PC-3 (cell line): Measurements from ENCODE around the gene DYNC1LI1. TPM values are rescaled to one million over a fixed set of nuclear protein-coding genes. Genes with fewer than 3 reads are reported as not detected.

ENCODE experiments used
- ATAC-seq: fragments of 200-7000 bp; cut with Tn5 transposase; 2 replicates; pipeline ENCODE4 v1.9.1; 2020; ENCODE audit warnings: mild to moderate bottlenecking, moderate library complexity
- BruUV-seq: library from RNA; stranded (reverse); fragments of 400-500 nt; replicated peaks from 2 replicates; lab custom pipeline; 2021; lab: Mats Ljungman, UMichigan
- CTCF ChIA-PET: fragments of 300-600 bp; sonication (Branson Sonifier 250); formaldehyde crosslinking; loops from one replicate; lab custom pipeline; 2022; ENCODE audit warnings: antibody characterized with exemption; lab: Charles Lee
- POLR2A ChIA-PET: fragments of 300-600 bp; sonication (Branson Sonifier 250); formaldehyde crosslinking; loops from one replicate; lab custom pipeline; 2022; ENCODE audit warnings: antibody characterized with exemption; ENCODE audit not compliant: unreplicated experiment; lab: Charles Lee
- DNase-seq: peaks from one replicate; pipeline ENCODE4 v3.0.0-alpha.2; 2015
- H2AFZ ChIP-seq: fragments of 300-600 bp; sonication (generic); 2 replicates; pipeline ENCODE4 v1.6.0; 2016; ENCODE audit warnings: antibody characterized with exemption, low read length
- H3F3A ChIP-seq: fragments of 300-600 bp; sonication (generic); one replicate; pipeline ENCODE4 v1.6.0; 2017; ENCODE audit warnings: antibody characterized with exemption, low read length, control low read depth, mild to moderate bottlenecking; ENCODE audit not compliant: unreplicated experiment
- H3K27ac ChIP-seq: fragments of 300-600 bp; sonication (generic); 2 replicates; pipeline ENCODE4 v1.5.1; 2016; ENCODE audit warnings: mild to moderate bottlenecking, low read length
- H3K27me3 ChIP-seq: fragments of 300-600 bp; sonication (generic); 2 replicates; pipeline ENCODE4 v1.6.1; 2016; ENCODE audit warnings: low read length, mixed read lengths
- H3K36me3 ChIP-seq: fragments of 300-600 bp; sonication (generic); 2 replicates; pipeline ENCODE4 v1.6.1; 2016; ENCODE audit warnings: low read depth, mixed run types, low read length, mixed read lengths
- H3K4me1 ChIP-seq: fragments of 300-600 bp; sonication (generic); 2 replicates; pipeline ENCODE4 v1.5.1; 2016; ENCODE audit warnings: low read length; ENCODE audit not compliant: insufficient read depth
- H3K4me2 ChIP-seq: fragments of 300-600 bp; sonication (generic); 2 replicates; pipeline ENCODE4 v1.6.0; 2016; ENCODE audit warnings: low read length
- H3K4me3 ChIP-seq: fragments of 300-600 bp; sonication (generic); 2 replicates; pipeline ENCODE4 v1.5.1; 2016; ENCODE audit warnings: mild to moderate bottlenecking, low read length, mixed read lengths
- H3K79me2 ChIP-seq: fragments of 300-600 bp; sonication (generic); 2 replicates; pipeline ENCODE4 v1.6.1; 2017; ENCODE audit warnings: low read length, mixed read lengths
- H3K9ac ChIP-seq: fragments of 300-600 bp; sonication (generic); 2 replicates; pipeline ENCODE4 v1.6.0; 2016; ENCODE audit warnings: mild to moderate bottlenecking, low read length
- H3K9me2 ChIP-seq: fragments of 300-600 bp; sonication (generic); replicated peaks from 2 replicates; pipeline ENCODE4 v1.6.1; 2016; ENCODE audit warnings: mixed run types, low read length, mixed read lengths
- H3K9me3 ChIP-seq: fragments of 300-600 bp; sonication (generic); 2 replicates; pipeline ENCODE4 v1.6.1; 2016; ENCODE audit warnings: low read length, mixed read lengths
- H4K20me1 ChIP-seq: fragments of 300-600 bp; sonication (generic); 2 replicates; pipeline ENCODE4 v1.6.1; 2016; ENCODE audit warnings: low read length, mixed read lengths
- CTCF ChIP-seq: fragments of 300-600 bp; sonication (generic); conservative IDR thresholded peaks from 2 replicates; pipeline ENCODE4 v1.5.1; 2017; ENCODE audit warnings: antibody characterized with exemption, low read depth, mild to moderate bottlenecking, low read length
- EZH2 ChIP-seq: fragments of 300-600 bp; sonication (generic); IDR thresholded peaks from one replicate; pipeline ENCODE4 v1.6.1; 2017; ENCODE audit warnings: antibody characterized with exemption, mild to moderate bottlenecking, low read length; ENCODE audit not compliant: unreplicated experiment
- EZH2phosphoT487 ChIP-seq: fragments of 300-600 bp; sonication (generic); IDR thresholded peaks from 2 replicates; pipeline ENCODE4 v1.6.1; 2018; ENCODE audit warnings: mild to moderate bottlenecking, antibody characterized with exemption, low read length, borderline replicate concordance
- intact Hi-C: fragments of 100-400 bp; cut with micrococcal nuclease; formaldehyde crosslinking; loops from 2 replicates; pipeline ENCODE4 v1.9.0; 2023
- total RNA-seq: library from RNA; depleted of rRNA; stranded (reverse); fragments of >200 nt; gene quantifications from 2 replicates; pipeline ENCODE4 v1.2.3, GENCODE V29; 2014

DYNC1LI1 gene
- total RNA-seq, 1 experiment from 2014 or later, result 44.2 TPM

- H2AFZ ChIP-seq, result no peak overlapping the region
- no peaks in the 10 kb centered on the region for H3F3A ChIP-seq
- no peak for TF ChIP-seq EZH2
- no peak for TF ChIP-seq EZH2phosphoT487
- no peak for TF ChIP-seq CTCF
- no peaks in the 10 kb centered on the region for H3K27me3 ChIP-seq
- ATAC-seq, result no peak
- H3K9ac ChIP-seq, result no peak overlapping the region
- no peak for DNase-seq
- H3K9me2 ChIP-seq, result no peaks in the 10 kb centered on the region
- H3K36me3 ChIP-seq, result no peaks in the 10 kb centered on the region
- no peaks in the 10 kb centered on the region for H3K4me1 ChIP-seq
- no peak overlapping the region for H3K27ac ChIP-seq
- no peaks in the 10 kb centered on the region for H3K79me2 ChIP-seq
- ChIA-PET CTCF (no interaction called here), POLR2A (no interaction called here)
- H3K4me3 ChIP-seq, result no peak overlapping the region
- no peak overlapping the region for H3K4me2 ChIP-seq
- no peaks in the 10 kb centered on the region for H3K9me3 ChIP-seq
- H4K20me1 ChIP-seq, result no peaks in the 10 kb centered on the region
- intact Hi-C loops, result no loop called here
- no TSS peak for BruUV-seq
Measured at GRCh38 chr3:32592696-32593353, 22.2 kb upstream of the DYNC1LI1 start.

- no peak overlapping the region for H3K4me2 ChIP-seq
- H3F3A ChIP-seq, result no peaks in the 10 kb centered on the region
- ChIA-PET CTCF (no interaction called here), POLR2A (no interaction called here)
- H3K27me3 ChIP-seq, result no peaks in the 10 kb centered on the region
- H3K4me3 ChIP-seq, result no peak overlapping the region
- H3K4me1 ChIP-seq, result no peaks in the 10 kb centered on the region
- H4K20me1 ChIP-seq, result no peaks in the 10 kb centered on the region
- no TSS peak for BruUV-seq
- no peak overlapping the region for H3K27ac ChIP-seq
- intact Hi-C loops, result no loop called here
- H3K9me2 ChIP-seq, result no peaks in the 10 kb centered on the region
- no peak for DNase-seq
- no peak for TF ChIP-seq EZH2
- no peaks in the 10 kb centered on the region for H3K9me3 ChIP-seq
- no peak overlapping the region for H2AFZ ChIP-seq
- H3K9ac ChIP-seq, result no peak overlapping the region
- H3K79me2 ChIP-seq, result no peaks in the 10 kb centered on the region
- H3K36me3 ChIP-seq, result no peaks in the 10 kb centered on the region
- no peak for ATAC-seq
Measured at GRCh38 chr3:32592011-32592410, 21.4 kb upstream of the DYNC1LI1 start.

GRCh38 chr3:32591186-32591585, 20.5 kb upstream of the DYNC1LI1 start:
- H3K9me2 ChIP-seq, result no peaks in the 10 kb centered on the region
- DNase-seq, result no peak
- no peaks in the 10 kb centered on the region for H3K4me1 ChIP-seq
- BruUV-seq, result no TSS peak
- no peaks in the 10 kb centered on the region for H3K27me3 ChIP-seq
- no peak overlapping the region for H3K4me2 ChIP-seq
- no peak overlapping the region for H3K4me3 ChIP-seq
- no peak for TF ChIP-seq EZH2
- H3K27ac ChIP-seq, result no peak overlapping the region
- no peaks in the 10 kb centered on the region for H4K20me1 ChIP-seq
- H3K36me3 ChIP-seq, result no peaks in the 10 kb centered on the region
- H2AFZ ChIP-seq, result no peak overlapping the region
- H3K79me2 ChIP-seq, result no peaks in the 10 kb centered on the region
- ChIA-PET POLR2A (no interaction called here), CTCF (interaction anchor here (0.7 kb wide), 1 partner anchor 573 kb away, joined by 3 read pairs; no protein-coding TSS in a partner anchor)
- intact Hi-C loops, result no loop called here
- no peak overlapping the region for H3K9ac ChIP-seq
- no peaks in the 10 kb centered on the region for H3F3A ChIP-seq
- ATAC-seq, result no peak
- no peaks in the 10 kb centered on the region for H3K9me3 ChIP-seq
